Activated gamma-delta T cell treated with anti-CD3 and anti-CD28 coated beads, Interleukin-2, amount 50 U/mL, for 16 hours (primary cell): ENCODE measurements around the gene COX10.
"Not testable (repeated sequence)": the region's sequence is repeated elsewhere in the genome, so short reads cannot be mapped to it uniquely, and the experiment has no call there.

Experiments used
- DNase-seq: peaks from one replicate; pipeline ENCODE4 v3.0.0-alpha.2; 2020; ENCODE audit warnings: low read depth

COX10 gene

GRCh38 chr17:14179951-14180350 lies 110.6 kb downstream of the COX10 start:
- DNase-seq, result not testable (repeated sequence)

GRCh38 chr17:14182084-14182483 lies 112.8 kb downstream of the COX10 start:
- not testable (repeated sequence) for DNase-seq

- not testable (repeated sequence) for DNase-seq
These were observed 115.2 kb downstream of the COX10 start for GRCh38 chr17:14184536-14184935.

- not testable (repeated sequence) for DNase-seq
These were observed 117.1 kb downstream of the COX10 start for GRCh38 chr17:14186443-14186842.

GRCh38 chr17:14190774-14191173 lies 121.5 kb downstream of the COX10 start:
- DNase-seq, result not testable (repeated sequence)

- not testable (repeated sequence) for DNase-seq
These were observed 122.2 kb downstream of the COX10 start for GRCh38 chr17:14191469-14191868.

GRCh38 chr17:14192039-14192438 lies 122.7 kb downstream of the COX10 start:
- DNase-seq, result not testable (repeated sequence)

- DNase-seq, result not testable (repeated sequence)
These were observed 123.5 kb downstream of the COX10 start for GRCh38 chr17:14192636-14193344.

GRCh38 chr17:14196377-14196997 lies 127.2 kb downstream of the COX10 start:
- DNase-seq, result no peak

GRCh38 chr17:14197057-14197456 lies 127.8 kb downstream of the COX10 start:
- DNase-seq, result no peak

- peak; percentile 37 for DNase-seq
These were observed 128.3 kb downstream of the COX10 start for GRCh38 chr17:14197586-14197985.

GRCh38 chr17:14198013-14198412 lies 128.7 kb downstream of the COX10 start:
- no peak for DNase-seq

- no peak for DNase-seq
These were observed 129.3 kb downstream of the COX10 start for GRCh38 chr17:14198575-14198974.

GRCh38 chr17:14199601-14200000 lies 130.3 kb downstream of the COX10 start:
- no peak for DNase-seq

- DNase-seq, result no peak
These were observed 131.1 kb downstream of the COX10 start for GRCh38 chr17:14200354-14200753.

GRCh38 chr17:14201021-14201987 lies 132.0 kb downstream of the COX10 start:
- DNase-seq, result peak; percentile 30

GRCh38 chr17:14201988-14202380 lies 132.7 kb downstream of the COX10 start:
- no peak for DNase-seq

- no peak for DNase-seq
These were observed 133.3 kb downstream of the COX10 start for GRCh38 chr17:14202388-14203166.

- DNase-seq, result no peak
These were observed 134.1 kb downstream of the COX10 start for GRCh38 chr17:14203388-14203787.

- DNase-seq, result no peak
These were observed 134.8 kb downstream of the COX10 start for GRCh38 chr17:14204084-14204483.

- DNase-seq, result no peak
These were observed 135.2 kb downstream of the COX10 start for GRCh38 chr17:14204546-14204945.

GRCh38 chr17:14205380-14205779 lies 136.1 kb downstream of the COX10 start:
- DNase-seq, result no peak
